Sciatic nerve (tissue), 2 donors: ENCODE measurements around the gene CCDC12. TPM values are rescaled to one million over a fixed set of nuclear protein-coding genes. Genes with fewer than 3 reads are reported as not detected.
A peak's percentile ranks its signal among the peaks of the same experiment; 100 is the strongest.

Experiments
- ATAC-seq: fragments of 200-7000 bp; cut with Tn5 transposase; one replicate; pipeline ENCODE4 v1.9.1; 2020; ENCODE audit warnings: mild to moderate bottlenecking, moderate library complexity
- DNase-seq: peaks from one replicate; pipeline ENCODE4 v3.0.0-alpha.2; 2020; ENCODE audit warnings: low spot score
- intact Hi-C: fragments of 100-400 bp; cut with DNase I; formaldehyde crosslinking; loops from one replicate; pipeline ENCODE4 v1.14.2; 2022
- total RNA-seq: library from RNA; stranded (reverse); fragmentation: NEBNext Ultra II Directional; extraction: Animal tissue kit (Norgen Biotek cat#: 25700); gene quantifications from one replicate; pipeline ENCODE4 v1.2.1, GENCODE V29; 2021
- donor health status: DM: no; HTN: no; CAD: no.
- donor health status: DM: no; HTN: no; CAD: no.

Gene CCDC12
- 40.9 TPM for total RNA-seq

- intact Hi-C loops: no loop called here
- DNase-seq: peak; percentile 95
- ATAC-seq: peak; percentile 95
Observed at GRCh38 chr3:46976326-46977190, at the start of gene CCDC12. Gene CCDC12 (minus strand): TSS chr3:46976745. CDS start chr3:46976732, 13 bp downstream.

GRCh38 chr3:47024932-47025331 lies 48.4 kb upstream of the CCDC12 start:
- intact Hi-C loops: no loop called here
- DNase-seq (no peak), ATAC-seq (no peak)

- peak; percentile 20 for ATAC-seq
- DNase-seq: no peak
- intact Hi-C loops: no loop called here
Observed at GRCh38 chr3:47022641-47023071, 46.1 kb upstream of the CCDC12 start.

- no peak for DNase-seq
- ATAC-seq: no peak
- intact Hi-C loops: no loop called here
Observed at GRCh38 chr3:47020311-47020710, 43.8 kb upstream of the CCDC12 start.

GRCh38 chr3:47019201-47019600 lies 42.7 kb upstream of the CCDC12 start:
- intact Hi-C loops: no loop called here
- DNase-seq: no peak
- ATAC-seq: no peak

- intact Hi-C loops: no loop called here
- DNase-seq (no peak), ATAC-seq (no peak)
Observed at GRCh38 chr3:47018269-47018611, 41.7 kb upstream of the CCDC12 start.

- no peak for DNase-seq
- intact Hi-C loops: no loop called here
- no peak for ATAC-seq
Observed at GRCh38 chr3:47017504-47018268, 41.1 kb upstream of the CCDC12 start.

GRCh38 chr3:47016934-47017435 lies 40.4 kb upstream of the CCDC12 start:
- DNase-seq (no peak), ATAC-seq (no peak)
- intact Hi-C loops: no loop called here

GRCh38 chr3:47016086-47016933 lies 39.8 kb upstream of the CCDC12 start:
- intact Hi-C loops: no loop called here
- no peak for DNase-seq
- ATAC-seq: no peak

GRCh38 chr3:47015151-47015550 lies 38.6 kb upstream of the CCDC12 start:
- intact Hi-C loops: no loop called here
- ATAC-seq (no peak), DNase-seq (no peak)

- ATAC-seq: no peak
- intact Hi-C loops: no loop called here
- no peak for DNase-seq
Observed at GRCh38 chr3:47014036-47014435, 37.5 kb upstream of the CCDC12 start.

GRCh38 chr3:47013231-47013630 lies 36.7 kb upstream of the CCDC12 start:
- ATAC-seq (no peak), DNase-seq (no peak)
- intact Hi-C loops: no loop called here

GRCh38 chr3:47012342-47013230 lies 36.0 kb upstream of the CCDC12 start:
- ATAC-seq (no peak), DNase-seq (no peak)
- intact Hi-C loops: no loop called here

GRCh38 chr3:47011371-47011770 lies 34.8 kb upstream of the CCDC12 start:
- no peak for DNase-seq
- intact Hi-C loops: no loop called here
- no peak for ATAC-seq

GRCh38 chr3:47010910-47011309 lies 34.4 kb upstream of the CCDC12 start:
- intact Hi-C loops: no loop called here
- DNase-seq (no peak), ATAC-seq (no peak)

GRCh38 chr3:47010111-47010712 lies 33.7 kb upstream of the CCDC12 start:
- ATAC-seq (no peak), DNase-seq (no peak)
- intact Hi-C loops: no loop called here

GRCh38 chr3:47009225-47010110 lies 32.9 kb upstream of the CCDC12 start:
- DNase-seq: peak; percentile 93
- ATAC-seq: peak; percentile 97
- intact Hi-C loops: no loop called here
